ENCODE measurements around the gene NAT10. TPM values are rescaled to one million over a fixed set of nuclear protein-coding genes. Genes with fewer than 3 reads are reported as not detected.

The NAT10 gene
- total RNA-seq, 1 experiment from 2014 or later: 103 TPM

DNA sequence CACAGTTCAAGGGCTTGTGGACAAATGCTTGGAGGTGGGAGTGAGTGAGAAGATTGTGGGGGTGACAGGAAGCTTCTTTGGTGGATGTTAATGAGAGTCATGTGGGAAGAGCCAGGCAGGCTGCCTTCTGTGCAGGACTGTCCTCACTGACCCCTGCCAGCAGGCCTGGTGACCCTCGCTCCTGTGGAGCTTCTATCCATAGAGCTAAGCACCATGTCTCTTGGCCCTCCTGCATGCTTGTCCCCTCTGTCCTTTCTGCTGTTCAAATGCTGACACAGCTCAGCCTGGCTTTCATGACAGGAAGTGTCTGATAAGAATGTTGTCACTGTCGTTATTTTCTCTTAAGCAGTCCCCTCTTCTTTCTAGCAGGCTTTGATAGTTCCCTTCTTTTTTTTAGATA is 37.6 kb downstream of the NAT10 start:
- Histone ChIP-seq H3K18ac (ENCODE audit: insufficient read length, low read depth, low read length) (no peak overlapping the region), H3K79me2 (ENCODE audit: insufficient read depth, low read length) (no peaks in the 10 kb centered on the region), H4K91ac (ENCODE audit: insufficient read length, low read depth, low read length) (no peak overlapping the region), H3K23me2 (ENCODE audit: insufficient read length, low read depth, low read length, poor library complexity, severe bottlenecking) (no peaks in the 10 kb centered on the region), H3K9ac (ENCODE audit: extremely low read depth, insufficient read length, low read length) (no peak overlapping the region), H4K20me1 (ENCODE audit: control insufficient read depth, insufficient read depth, insufficient read length) (no peaks in the 10 kb centered on the region), H2BK5ac (ENCODE audit: insufficient read length, low read length) (no peak overlapping the region), H4K5ac (ENCODE audit: insufficient read length, low read depth, low read length) (no peak overlapping the region), H3K79me1 (ENCODE audit: insufficient read depth, low read depth, low read length, poor library complexity, severe bottlenecking) (no peaks in the 10 kb centered on the region), H3K56ac (ENCODE audit: insufficient read length, low read depth, low read length) (no peak overlapping the region), H3T11ph (ENCODE audit: low read length) (no peak overlapping the region), H2AK5ac (ENCODE audit: insufficient read length, low read length) (no peak overlapping the region), H3K14ac (ENCODE audit: insufficient read depth, low read length) (no peak overlapping the region), H2BK15ac (ENCODE audit: low read depth, low read length) (no peak overlapping the region), H2AFZ (ENCODE audit: low read length) (no peak overlapping the region), H2BK120ac (ENCODE audit: low read depth, low read length, poor library complexity, severe bottlenecking) (no peak overlapping the region), H3K9me3 (ENCODE audit: control insufficient read depth, low read depth, low read length) (no peaks in the 10 kb centered on the region), H3K4me2 (ENCODE audit: insufficient read depth, insufficient read length, low read length) (no peak overlapping the region), H2BK12ac (ENCODE audit: insufficient read length, low read depth, low read length) (no peak overlapping the region), H3K27ac (ENCODE audit: insufficient read length, low read depth, low read length) (no peak overlapping the region), H3K4me1 (ENCODE audit: insufficient read depth, low read length) (no peaks in the 10 kb centered on the region), H2BK20ac (ENCODE audit: low read depth, low read length, poor library complexity, severe bottlenecking) (no peak overlapping the region), H3K27me3 (ENCODE audit: insufficient read depth, low read length) (no peaks in the 10 kb centered on the region), H3K4ac (ENCODE audit: low read depth, low read length) (no peak overlapping the region), H4K8ac (replicated peaks; ENCODE audit: insufficient read length, low read depth, low read length) (no peak overlapping the region), H3K23ac (ENCODE audit: insufficient read length, low read depth, low read length) (no peak overlapping the region)
- TF ChIP-seq, protein P1, sequence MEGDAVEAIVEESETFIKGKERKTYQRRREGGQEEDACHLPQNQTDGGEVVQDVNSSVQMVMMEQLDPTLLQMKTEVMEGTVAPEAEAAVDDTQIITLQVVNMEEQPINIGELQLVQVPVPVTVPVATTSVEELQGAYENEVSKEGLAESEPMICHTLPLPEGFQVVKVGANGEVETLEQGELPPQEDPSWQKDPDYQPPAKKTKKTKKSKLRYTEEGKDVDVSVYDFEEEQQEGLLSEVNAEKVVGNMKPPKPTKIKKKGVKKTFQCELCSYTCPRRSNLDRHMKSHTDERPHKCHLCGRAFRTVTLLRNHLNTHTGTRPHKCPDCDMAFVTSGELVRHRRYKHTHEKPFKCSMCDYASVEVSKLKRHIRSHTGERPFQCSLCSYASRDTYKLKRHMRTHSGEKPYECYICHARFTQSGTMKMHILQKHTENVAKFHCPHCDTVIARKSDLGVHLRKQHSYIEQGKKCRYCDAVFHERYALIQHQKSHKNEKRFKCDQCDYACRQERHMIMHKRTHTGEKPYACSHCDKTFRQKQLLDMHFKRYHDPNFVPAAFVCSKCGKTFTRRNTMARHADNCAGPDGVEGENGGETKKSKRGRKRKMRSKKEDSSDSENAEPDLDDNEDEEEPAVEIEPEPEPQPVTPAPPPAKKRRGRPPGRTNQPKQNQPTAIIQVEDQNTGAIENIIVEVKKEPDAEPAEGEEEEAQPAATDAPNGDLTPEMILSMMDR (conservative IDR thresholded peaks at IDR 0.05): no peak
- no CpG with 5 or more reads among the region's 2 CpGs for WGBS (ENCODE audit: extremely low coverage, insufficient read length, low lambda C conversion rate)
- no peak for DNase-seq
- Mint-ChIP-seq H3K9me3 (no peaks in the 10 kb centered on the region), H3K4me1 (no peaks in the 10 kb centered on the region), H3K4me3 (no peak overlapping the region), H3K27me3 (ENCODE audit: low read depth) (no peaks in the 10 kb centered on the region), H3K27ac (peak overlapping the region in 1 of 3 experiments; percentile 10; a peak in 2 of 7 replicates), H3K36me3 (ENCODE audit: insufficient read depth in 1 of 3, low read depth in 3 of 3) (peaks cover 48 to 95% (median 87%) of the 10 kb centered on the region in 3 experiments; a peak in 6 of 7 replicates)

All from H9 (cell line).